HCT116 (cell line): ENCODE data around the gene CSRP1. TPM values are rescaled to one million over a fixed set of nuclear protein-coding genes. Genes with fewer than 3 reads are reported as not detected.

Experiments
- ATAC-seq: fragments of 200-7000 bp; cut with Tn5 transposase; 2 replicates; pipeline ENCODE4 v1.9.1; 2020; ENCODE audit warnings: mild to moderate bottlenecking, moderate library complexity
- BruUV-seq: library from RNA; stranded (reverse); fragments of 400-500 nt; replicated peaks from 2 replicates; lab custom pipeline; 2021; lab: Mats Ljungman, UMichigan
- CTCF ChIA-PET: fragments of 300-600 bp; sonication (Branson Sonifier 250); formaldehyde crosslinking; loops from one replicate; lab custom pipeline; 2021; ENCODE audit warnings: antibody characterized with exemption; lab: Charles Lee
- POLR2A ChIA-PET: fragments of 300-600, 350-600 bp; sonication (Branson Sonifier 250); formaldehyde crosslinking; loops from one replicate; lab custom pipeline; 2021; ENCODE audit warnings: antibody characterized with exemption; lab: Charles Lee
- RAD21 ChIA-PET, 2 experiments: fragments of 300-600 bp; sonication (Branson Sonifier 250); formaldehyde crosslinking; loops; one replicate each; lab custom pipeline; 2023; ENCODE audit warnings: low total read pairs in 2 of 2; ENCODE audit not compliant: uncharacterized antibody in 2 of 2, unreplicated experiment in 2 of 2, low non-redundant PET in 1 of 2; lab: Charles Lee
- DNase-seq: peaks from one replicate; pipeline ENCODE4 v3.0.0-alpha.2; 2010; ENCODE audit warnings: low read depth, low spot score
- H2AFZ ChIP-seq: fragments of 200-600 bp; shearing (Covaris generic), sonication (generic); 2 replicates; pipeline ENCODE4 v1.6.1; 2017; ENCODE audit warnings: low read depth, mixed run types, mixed read lengths, antibody characterized with exemption, low read length; ENCODE audit not compliant: poor library complexity, severe bottlenecking
- H3K27ac ChIP-seq: 2 replicates; pipeline ENCODE4 v1.5.1; 2012; ENCODE audit warnings: low read depth, low read length
- H3K27me3 ChIP-seq: fragments of 200-600 bp; sonication (generic); 2 replicates; pipeline ENCODE4 v1.6.1; 2016; ENCODE audit warnings: mixed run types, low read length, mixed read lengths; ENCODE audit not compliant: insufficient read depth
- H3K36me3 ChIP-seq, 2 experiments: fragments of 200-500 bp in 1 of 2; fragments of 200-600 bp in 1 of 2; sonication (Bioruptor generic) in 1 of 2; sonication (generic) in 1 of 2; 2 replicates each; pipeline versions ENCODE4 v1.5.1 to v1.6.1; 2014 to 2016; ENCODE audit warnings: low read length in 2 of 2, inconsistent platforms in 1 of 2, mixed read lengths in 1 of 2, mixed run types in 1 of 2; ENCODE audit not compliant: insufficient read depth in 2 of 2, control insufficient read depth in 1 of 2
- H3K4me1 ChIP-seq, 2 experiments: fragments of 200-600 bp in 1 of 2; sonication (generic) in 1 of 2; 2 replicates each; pipeline versions ENCODE4 v1.5.1 to v1.6.1; 2012 to 2017; ENCODE audit warnings: low read length in 2 of 2, inconsistent platforms in 1 of 2, mild to moderate bottlenecking in 1 of 2, mixed read lengths in 1 of 2, mixed run types in 1 of 2, moderate library complexity in 1 of 2; ENCODE audit not compliant: insufficient read depth in 2 of 2, control insufficient read depth in 1 of 2
- H3K4me2 ChIP-seq: fragments of 200-600 bp; sonication (generic); 2 replicates; pipeline ENCODE4 v1.6.1; 2017; ENCODE audit warnings: mixed run types, low read length, mixed read lengths
- H3K4me3 ChIP-seq, 2 experiments: fragments of 200-600 bp in 1 of 2; sonication (generic) in 1 of 2; replicated peaks in 1 of 2; 2 replicates each; pipeline ENCODE4 v1.5.1; 2011 to 2016; ENCODE audit warnings: low read length in 2 of 2, control low read depth in 1 of 2, low read depth in 1 of 2, mild to moderate bottlenecking in 1 of 2, mixed read lengths in 1 of 2, mixed run types in 1 of 2
- H3K79me2 ChIP-seq: fragments of 200-600 bp; sonication (generic); 2 replicates; pipeline ENCODE4 v1.6.1; 2017; ENCODE audit warnings: mild to moderate bottlenecking, mixed run types, low read length, moderate library complexity, mixed read lengths; ENCODE audit not compliant: insufficient read depth
- H3K9ac ChIP-seq: fragments of 200-600 bp; sonication (generic); 2 replicates; pipeline ENCODE4 v1.6.1; 2016; ENCODE audit warnings: low read length, mixed read lengths
- H3K9me2 ChIP-seq: fragments of 200-600 bp; sonication (generic), shearing (Covaris generic); 2 replicates; pipeline ENCODE4 v1.6.1; 2017; ENCODE audit warnings: mixed run types, mild to moderate bottlenecking, moderate library complexity; ENCODE audit not compliant: insufficient read depth
- H3K9me3 ChIP-seq, 2 experiments: fragments of 200-500 bp in 1 of 2; fragments of 200-600 bp in 1 of 2; sonication (Bioruptor generic) in 1 of 2; sonication (generic) in 1 of 2; 2 replicates each; pipeline ENCODE4 v1.6.1; 2014 to 2017; ENCODE audit warnings: low read length in 2 of 2, mixed read lengths in 2 of 2, inconsistent platforms in 1 of 2, low read depth in 1 of 2, mild to moderate bottlenecking in 1 of 2, mixed run types in 1 of 2, moderate library complexity in 1 of 2; ENCODE audit not compliant: control insufficient read depth in 1 of 2, insufficient read depth in 1 of 2
- H4K20me1 ChIP-seq: fragments of 200-600 bp; sonication (generic), shearing (Covaris generic); 2 replicates; pipeline ENCODE4 v1.6.1; 2017; ENCODE audit warnings: mixed run types, mild to moderate bottlenecking, moderate library complexity; ENCODE audit not compliant: insufficient read depth
- CBX3 ChIP-seq: IDR thresholded peaks from 2 replicates; pipeline ENCODE4 v1.6.1; 2012; ENCODE audit warnings: low read depth
- CEBPB ChIP-seq: IDR thresholded peaks from 2 replicates; pipeline ENCODE4 v1.6.1; 2012; ENCODE audit warnings: low read depth
- POLR2A ChIP-seq: IDR thresholded peaks from 2 replicates; pipeline ENCODE4 v1.7.0; 2011; ENCODE audit warnings: borderline replicate concordance; ENCODE audit not compliant: insufficient read depth, insufficient read length; ENCODE audit errors: extremely low read depth
- SP1 ChIP-seq: IDR thresholded peaks from 2 replicates; pipeline ENCODE4 v1.6.1; 2012; ENCODE audit warnings: low read depth
- SRF ChIP-seq: IDR thresholded peaks from 2 replicates; pipeline ENCODE4 v1.6.1; 2012; ENCODE audit warnings: low read depth
- YY1 ChIP-seq: IDR thresholded peaks from 2 replicates; pipeline ENCODE4 v1.6.1; 2011; ENCODE audit warnings: low read length, low read depth, moderate library complexity, mild to moderate bottlenecking; ENCODE audit not compliant: insufficient replicate concordance; ENCODE audit errors: extremely low read depth
- ZFX ChIP-seq: fragments of 450-650 bp; IDR thresholded peaks from 2 replicates; pipeline ENCODE4 v1.6.1; 2017
- intact Hi-C: fragments of 100-400 bp; cut with micrococcal nuclease; formaldehyde crosslinking; loops from 2 replicates; pipeline ENCODE4 v1.10.0; 2022
- total RNA-seq: library from RNA; stranded (reverse); gene quantifications from one replicate; pipeline ENCODE4 v1.2.1, GENCODE V29; 2021; ENCODE audit not compliant: unreplicated experiment
- TF ChIP-seq, protein P1 (sequence below): IDR thresholded peaks from 2 replicates; pipeline ENCODE4 v1.6.1; 2012; ENCODE audit warnings: low read depth

The CSRP1 gene
- total RNA-seq, 1 experiment from 2014 or later, result 51.7 TPM

DNA sequence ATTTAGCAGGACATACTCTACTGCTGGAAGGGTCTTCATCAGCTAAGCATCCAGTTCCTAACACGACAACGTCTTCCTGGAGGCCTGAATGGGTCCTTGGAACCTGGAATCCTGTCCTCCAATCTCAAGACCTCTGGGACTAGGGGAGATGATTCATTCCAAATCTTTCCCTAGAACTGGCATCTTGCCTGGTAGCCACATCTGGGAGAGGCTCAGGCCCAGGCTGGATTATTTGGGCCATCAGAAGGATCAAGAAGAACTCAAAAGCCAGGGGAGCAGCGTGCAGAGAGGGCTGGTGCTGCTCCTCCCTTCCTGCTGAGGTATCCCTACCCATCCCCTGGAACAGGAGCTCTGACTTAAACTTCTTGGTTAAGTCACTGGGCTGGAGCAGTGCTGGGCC is 35.2 kb downstream of the CSRP1 start:
- ATAC-seq (no peak), DNase-seq (no peak)
- ChIA-PET POLR2A (interaction anchor here (1.0 kb wide), 1 partner anchor 41 kb away, joined by 3 read pairs; no protein-coding TSS in a partner anchor), CTCF (no interaction called here)
- Histone ChIP-seq H3K9me2 (no peaks in the 10 kb centered on the region), H3K4me2 (no peak overlapping the region), H3K36me3 (no peaks in the 10 kb centered on the region), H3K9me3 (no peaks in the 10 kb centered on the region), H3K79me2 (peaks cover 18% of the 10 kb centered on the region)
- no TSS peak for BruUV-seq
- TF ChIP-seq POLR2A, result no peak
- TF ChIP-seq SRF, result no peak
- TF ChIP-seq, protein P1, sequence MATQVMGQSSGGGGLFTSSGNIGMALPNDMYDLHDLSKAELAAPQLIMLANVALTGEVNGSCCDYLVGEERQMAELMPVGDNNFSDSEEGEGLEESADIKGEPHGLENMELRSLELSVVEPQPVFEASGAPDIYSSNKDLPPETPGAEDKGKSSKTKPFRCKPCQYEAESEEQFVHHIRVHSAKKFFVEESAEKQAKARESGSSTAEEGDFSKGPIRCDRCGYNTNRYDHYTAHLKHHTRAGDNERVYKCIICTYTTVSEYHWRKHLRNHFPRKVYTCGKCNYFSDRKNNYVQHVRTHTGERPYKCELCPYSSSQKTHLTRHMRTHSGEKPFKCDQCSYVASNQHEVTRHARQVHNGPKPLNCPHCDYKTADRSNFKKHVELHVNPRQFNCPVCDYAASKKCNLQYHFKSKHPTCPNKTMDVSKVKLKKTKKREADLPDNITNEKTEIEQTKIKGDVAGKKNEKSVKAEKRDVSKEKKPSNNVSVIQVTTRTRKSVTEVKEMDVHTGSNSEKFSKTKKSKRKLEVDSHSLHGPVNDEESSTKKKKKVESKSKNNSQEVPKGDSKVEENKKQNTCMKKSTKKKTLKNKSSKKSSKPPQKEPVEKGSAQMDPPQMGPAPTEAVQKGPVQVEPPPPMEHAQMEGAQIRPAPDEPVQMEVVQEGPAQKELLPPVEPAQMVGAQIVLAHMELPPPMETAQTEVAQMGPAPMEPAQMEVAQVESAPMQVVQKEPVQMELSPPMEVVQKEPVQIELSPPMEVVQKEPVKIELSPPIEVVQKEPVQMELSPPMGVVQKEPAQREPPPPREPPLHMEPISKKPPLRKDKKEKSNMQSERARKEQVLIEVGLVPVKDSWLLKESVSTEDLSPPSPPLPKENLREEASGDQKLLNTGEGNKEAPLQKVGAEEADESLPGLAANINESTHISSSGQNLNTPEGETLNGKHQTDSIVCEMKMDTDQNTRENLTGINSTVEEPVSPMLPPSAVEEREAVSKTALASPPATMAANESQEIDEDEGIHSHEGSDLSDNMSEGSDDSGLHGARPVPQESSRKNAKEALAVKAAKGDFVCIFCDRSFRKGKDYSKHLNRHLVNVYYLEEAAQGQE, result no peak
- TF ChIP-seq, all 23 proteins: peak for 0
- H3K27me3 ChIP-seq, result no peaks in the 10 kb centered on the region
- no peak overlapping the region for H2AFZ ChIP-seq
- RAD21 ChIA-PET, result no interaction called here
- intact Hi-C loops, result no loop called here
- no peaks in the 10 kb centered on the region for H4K20me1 ChIP-seq
- no peak overlapping the region for H3K9ac ChIP-seq
- H3K4me3 ChIP-seq, result no peak overlapping the region
- no peak overlapping the region for H3K27ac ChIP-seq
- peaks cover 14 to 38% of the 10 kb centered on the region in 2 experiments for H3K4me1 ChIP-seq

DNA sequence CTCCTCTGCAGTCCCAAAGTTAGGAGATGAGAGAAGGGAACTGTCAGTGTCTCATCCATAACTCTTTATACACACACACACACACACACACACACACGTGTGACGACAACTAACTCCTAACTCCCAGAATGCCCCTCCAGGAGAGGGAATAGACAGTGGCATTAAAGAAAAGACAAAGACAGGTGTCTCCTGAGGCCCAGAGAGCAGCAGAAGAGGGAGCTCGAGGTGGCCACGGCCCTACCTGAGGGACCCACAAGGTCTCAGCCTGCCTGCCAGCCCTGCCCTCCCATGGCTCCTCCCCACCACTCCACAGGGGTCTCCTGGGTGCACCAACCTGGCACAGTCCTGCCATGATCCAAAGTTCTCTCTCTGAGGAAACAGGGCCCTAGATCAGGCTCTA is 36.3 kb downstream of the CSRP1 start:
- Histone ChIP-seq H3K4me1 (peaks cover 23 to 41% of the 10 kb centered on the region in 2 experiments), H3K4me3 (no peak overlapping the region), H3K4me2 (no peak overlapping the region), H3K9me3 (no peaks in the 10 kb centered on the region), H4K20me1 (no peaks in the 10 kb centered on the region), H3K36me3 (peaks cover 0 to 7% of the 10 kb centered on the region in 2 experiments; a peak in 1 of 4 replicates), H3K9ac (no peak overlapping the region), H3K27me3 (no peaks in the 10 kb centered on the region), H2AFZ (no peak overlapping the region), H3K79me2 (peaks cover 27% of the 10 kb centered on the region), H3K9me2 (no peaks in the 10 kb centered on the region), H3K27ac (no peak overlapping the region)
- no peak for TF ChIP-seq CBX3
- TF ChIP-seq ZFX, result no peak
- no peak for TF ChIP-seq YY1
- TF ChIP-seq SP1, result no peak
- no peak for TF ChIP-seq CEBPB
- DNase-seq, result no peak
- RAD21 ChIA-PET, result no interaction called here
- intact Hi-C loops, result no loop called here
- ATAC-seq, result no peak
- BruUV-seq, result no TSS peak
- CTCF ChIA-PET, result no interaction called here
- POLR2A ChIA-PET, result no interaction called here
